ENCODE data around the gene LSM2.
A peak's percentile ranks its signal among the peaks of the same experiment; 100 is the strongest.

LSM2 gene

GRCh38 chr6:31775184-31775583, 31.6 kb downstream of the LSM2 start:
- no peak for DNase-seq

GRCh38 chr6:31771992-31772358, 34.8 kb downstream of the LSM2 start:
- no peak for DNase-seq

GRCh38 chr6:31770860-31771259, 35.9 kb downstream of the LSM2 start:
- no peak for DNase-seq

- DNase-seq: peak; percentile 64
Measured at GRCh38 chr6:31769684-31770371, 36.9 kb downstream of the LSM2 start.

- no peak for DNase-seq
Measured at GRCh38 chr6:31768363-31769257, 38.2 kb downstream of the LSM2 start.

GRCh38 chr6:31767096-31767645, 39.6 kb downstream of the LSM2 start:
- no peak for DNase-seq

GRCh38 chr6:31765910-31766794, 40.6 kb downstream of the LSM2 start:
- no peak for DNase-seq

GRCh38 chr6:31765559-31765909, 41.2 kb downstream of the LSM2 start:
- no peak for DNase-seq

GRCh38 chr6:31764198-31764597, 42.6 kb downstream of the LSM2 start:
- no peak for DNase-seq

GRCh38 chr6:31763619-31763940, 43.2 kb downstream of the LSM2 start:
- DNase-seq: no peak

GRCh38 chr6:31762878-31763618, 43.7 kb downstream of the LSM2 start:
- no peak for DNase-seq

- no peak for DNase-seq
Measured at GRCh38 chr6:31762356-31762755, 44.4 kb downstream of the LSM2 start, which contains the start of gene SAPCD1. Gene SAPCD1, plus strand, starts transcription at chr6:31762656. Its CDS starts 399 bp downstream, at chr6:31763055.

GRCh38 chr6:31761343-31761742, 45.4 kb downstream of the LSM2 start:
- DNase-seq: no peak

- no peak for DNase-seq
Measured at GRCh38 chr6:31760790-31761189, 46.0 kb downstream of the LSM2 start.

GRCh38 chr6:31758281-31758680, 48.5 kb downstream of the LSM2 start:
- no peak for DNase-seq

GRCh38 chr6:31752739-31753319, 53.9 kb downstream of the LSM2 start:
- DNase-seq: no peak

GRCh38 chr6:31750411-31751022, 56.2 kb downstream of the LSM2 start:
- DNase-seq: no peak

GRCh38 chr6:31749301-31750036, 57.3 kb downstream of the LSM2 start:
- peak; percentile 7 for DNase-seq
